Osteoblast (primary cell): Measurements from ENCODE around the gene COL27A1. TPM values are rescaled to one million over a fixed set of nuclear protein-coding genes. Genes with fewer than 3 reads are reported as not detected.

Source experiments
- DNase-seq: peaks from one replicate; pipeline ENCODE4 v3.0.0; 2011; ENCODE audit warnings: low spot score, mixed read lengths; ENCODE audit not compliant: insufficient read length; ENCODE audit errors: missing footprints
- H2AFZ ChIP-seq: 2 replicates; pipeline ENCODE4 v1.6.0; 2011; ENCODE audit warnings: mild to moderate bottlenecking, low read length
- H3K27ac ChIP-seq: 2 replicates; pipeline ENCODE4 v1.5.1; 2011; ENCODE audit warnings: mild to moderate bottlenecking, low read depth, low read length, moderate library complexity
- H3K27me3 ChIP-seq: 2 replicates; pipeline ENCODE4 v1.6.0; 2012; ENCODE audit warnings: mild to moderate bottlenecking, control low read depth, inconsistent platforms, low read length, moderate library complexity; ENCODE audit not compliant: insufficient read depth
- H3K36me3 ChIP-seq: 2 replicates; pipeline ENCODE4 v1.5.1; 2011; ENCODE audit warnings: mild to moderate bottlenecking, low read length, control low read depth, moderate library complexity; ENCODE audit not compliant: insufficient read depth
- H3K4me1 ChIP-seq: 2 replicates; pipeline ENCODE4 v1.5.1; 2011; ENCODE audit warnings: mild to moderate bottlenecking, low read length, control low read depth, moderate library complexity; ENCODE audit not compliant: insufficient read depth
- H3K4me2 ChIP-seq: 2 replicates; pipeline ENCODE4 v1.6.0; 2011; ENCODE audit warnings: mild to moderate bottlenecking, low read length; ENCODE audit not compliant: insufficient read depth
- H3K4me3 ChIP-seq: fragments of 200-600 bp; sonication (generic); 3 replicates; pipeline ENCODE4 v1.5.1; 2012; ENCODE audit warnings: mild to moderate bottlenecking, low read length, inconsistent platforms; ENCODE audit not compliant: insufficient read depth
- H3K79me2 ChIP-seq: 2 replicates; pipeline ENCODE4 v1.6.0; 2012; ENCODE audit warnings: mild to moderate bottlenecking, low read length, control low read depth, inconsistent platforms; ENCODE audit not compliant: insufficient read depth
- H3K9me3 ChIP-seq: 2 replicates; pipeline ENCODE4 v1.5.1; 2011; ENCODE audit warnings: low read depth, low read length, control low read depth
- H4K20me1 ChIP-seq: 2 replicates; pipeline ENCODE4 v1.6.0; 2012; ENCODE audit warnings: mild to moderate bottlenecking, low read length, control low read depth; ENCODE audit not compliant: insufficient read depth
- CTCF ChIP-seq: IDR thresholded peaks from 2 replicates; pipeline ENCODE4 v1.5.1; 2011; ENCODE audit warnings: mild to moderate bottlenecking, low read depth, low read length, moderate library complexity; ENCODE audit errors: extremely low read depth
- total RNA-seq: library from RNA; depleted of rRNA; stranded (reverse); fragments of >200 nt; gene quantifications from 2 replicates; pipeline ENCODE4 v1.2.3, GENCODE V29; 2012

Gene COL27A1
- total RNA-seq, 1 donor, result 10.1 TPM

- Histone ChIP-seq H3K27me3 (peaks cover 27% of the 10 kb centered on the region), H3K36me3 (no peaks in the 10 kb centered on the region), H3K4me3 (peak overlapping the region; percentile 55), H3K79me2 (no peaks in the 10 kb centered on the region), H4K20me1 (peaks cover 16% of the 10 kb centered on the region), H3K4me2 (peak overlapping the region; percentile 70), H3K27ac (no peak overlapping the region), H2AFZ (no peak overlapping the region), H3K4me1 (peaks cover 19% of the 10 kb centered on the region), H3K9me3 (no peaks in the 10 kb centered on the region)
- DNase-seq, result peak; percentile 49
- no peak for TF ChIP-seq CTCF
These were observed 686 bp upstream of the COL27A1 start for GRCh38 chr9:114154600-114155102.

DNA sequence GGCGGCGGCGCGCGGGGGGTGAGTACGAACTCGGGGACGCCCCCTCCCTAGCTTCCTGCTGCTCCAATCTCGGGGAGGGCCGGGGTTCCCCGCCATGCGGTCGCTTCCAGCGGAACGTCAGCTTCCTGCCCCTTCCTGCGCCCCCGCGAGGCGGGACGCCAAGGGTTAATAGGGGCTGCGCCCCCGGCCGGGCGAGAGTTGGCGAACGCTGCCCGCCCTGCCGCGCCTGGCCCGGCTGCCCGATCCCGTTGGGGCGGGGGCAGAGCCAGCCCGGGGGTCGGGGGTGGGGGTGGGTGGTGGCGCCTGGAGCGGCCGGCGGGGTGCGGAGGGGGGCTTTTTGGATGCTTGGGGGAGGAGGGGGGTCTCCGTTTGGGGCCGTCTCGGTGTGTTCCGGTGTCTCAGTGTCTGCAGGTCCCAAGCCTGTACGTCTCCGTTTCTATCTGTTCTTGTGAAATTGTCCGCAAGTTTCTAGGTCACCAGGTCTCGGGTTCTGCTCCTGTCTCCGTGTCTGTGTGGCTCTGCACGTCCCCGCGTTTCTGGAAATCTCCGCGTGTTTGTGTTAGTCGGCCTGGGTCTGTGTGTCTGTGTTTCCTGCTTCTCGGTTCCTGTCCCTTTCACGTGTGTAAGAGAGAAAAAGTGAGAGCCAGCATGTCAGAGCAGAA is 789 bp downstream of the COL27A1 start:
- Histone ChIP-seq H3K9me3 (no peaks in the 10 kb centered on the region), H3K4me2 (peak overlapping the region; percentile 98), H3K79me2 (no peaks in the 10 kb centered on the region), H3K27me3 (peaks cover 27% of the 10 kb centered on the region), H3K27ac (peak overlapping the region; percentile 33), H3K36me3 (no peaks in the 10 kb centered on the region), H4K20me1 (peaks cover 25% of the 10 kb centered on the region), H2AFZ (peak overlapping the region; percentile 93), H3K4me1 (peaks cover 19% of the 10 kb centered on the region), H3K4me3 (peak overlapping the region; percentile 79)
- no peak for TF ChIP-seq CTCF
- peak; percentile 81 for DNase-seq

GRCh38 chr9:114156657-114157421 is 1.5 kb downstream of the COL27A1 start:
- no peak for TF ChIP-seq CTCF
- peaks cover 19% of the 10 kb centered on the region for H3K4me1 ChIP-seq
- H3K9me3 ChIP-seq, result no peaks in the 10 kb centered on the region
- peak overlapping the region; percentile 98 for H3K4me2 ChIP-seq
- H3K27me3 ChIP-seq, result peaks cover 26% of the 10 kb centered on the region
- H3K36me3 ChIP-seq, result no peaks in the 10 kb centered on the region
- H3K79me2 ChIP-seq, result peaks cover 3% of the 10 kb centered on the region
- H2AFZ ChIP-seq, result peak overlapping the region; percentile 93
- H3K27ac ChIP-seq, result peak overlapping the region; percentile 33
- H4K20me1 ChIP-seq, result peaks cover 31% of the 10 kb centered on the region
- H3K4me3 ChIP-seq, result peak overlapping the region; percentile 79
- DNase-seq, result peak; percentile 97

DNA sequence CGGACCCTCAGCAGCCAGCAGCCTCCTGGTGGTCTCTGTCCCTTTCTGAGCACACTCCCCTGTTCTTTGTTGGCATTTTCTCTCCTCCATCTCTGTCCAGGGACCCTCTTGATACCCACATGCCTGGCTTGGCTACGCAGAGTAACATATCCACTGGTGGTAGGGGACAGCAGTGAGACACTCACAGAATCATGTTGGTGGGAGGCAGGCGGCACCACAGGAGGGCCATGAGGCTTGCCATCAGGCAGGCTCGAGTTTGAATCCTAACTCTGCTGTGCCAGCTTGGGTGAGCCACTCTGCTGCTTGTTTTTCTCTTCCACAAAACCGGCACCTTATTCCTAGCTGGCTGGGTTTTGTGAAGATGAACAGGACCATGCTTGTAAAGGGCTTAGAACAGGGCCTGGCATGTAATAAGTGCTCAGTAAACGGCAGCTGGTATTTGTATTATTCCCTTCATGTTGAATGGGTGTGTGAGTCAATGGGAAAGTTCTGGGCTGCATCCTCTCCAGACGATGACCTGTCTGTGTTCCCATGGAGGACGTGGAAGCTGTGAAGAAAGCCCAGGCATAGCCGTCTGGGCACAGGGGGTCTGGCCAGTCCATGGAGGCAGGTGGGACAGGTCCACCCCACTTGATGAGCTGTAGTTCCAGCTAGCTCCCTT is 2.3 kb downstream of the COL27A1 start:
- Histone ChIP-seq H4K20me1 (peaks cover 37% of the 10 kb centered on the region), H3K27ac (no peak overlapping the region), H3K4me3 (no peak overlapping the region), H3K36me3 (no peaks in the 10 kb centered on the region), H3K27me3 (peaks cover 23% of the 10 kb centered on the region), H3K4me2 (no peak overlapping the region), H3K9me3 (no peaks in the 10 kb centered on the region), H3K4me1 (peaks cover 19% of the 10 kb centered on the region), H2AFZ (no peak overlapping the region), H3K79me2 (peaks cover 7% of the 10 kb centered on the region)
- DNase-seq, result peak; percentile 44
- no peak for TF ChIP-seq CTCF
